Measurements from ENCODE around the gene ISM1. TPM values are rescaled to one million over a fixed set of nuclear protein-coding genes. Genes with fewer than 3 reads are reported as not detected.

Gene ISM1
- total and polyA plus RNA-seq, 2 of the 13 experiments (the other 11 are each of a cell fraction or from before 2014, with no cell fraction given), result 0.40 to 1.4 TPM

DNA sequence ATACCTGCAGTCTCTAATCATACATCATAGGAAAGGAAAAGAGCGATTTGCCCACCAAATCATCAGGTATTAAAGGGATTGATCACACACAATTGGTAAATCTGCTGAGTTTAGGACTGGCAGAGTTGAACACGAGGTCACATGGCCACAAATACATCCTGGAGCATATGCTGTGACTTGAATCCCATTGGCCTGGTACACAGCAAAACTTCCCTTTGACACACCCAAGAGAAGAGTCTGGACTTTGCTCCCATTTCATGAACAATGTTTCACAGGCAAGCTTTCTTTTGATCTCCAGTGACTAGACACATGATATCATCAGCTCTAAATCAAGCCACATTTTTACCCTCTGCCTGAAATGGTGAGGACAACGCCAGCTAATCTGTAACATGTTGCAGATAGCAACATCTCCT is 117.9 kb downstream of the ISM1 start (continued):
- TF ChIP-seq, protein P1, sequence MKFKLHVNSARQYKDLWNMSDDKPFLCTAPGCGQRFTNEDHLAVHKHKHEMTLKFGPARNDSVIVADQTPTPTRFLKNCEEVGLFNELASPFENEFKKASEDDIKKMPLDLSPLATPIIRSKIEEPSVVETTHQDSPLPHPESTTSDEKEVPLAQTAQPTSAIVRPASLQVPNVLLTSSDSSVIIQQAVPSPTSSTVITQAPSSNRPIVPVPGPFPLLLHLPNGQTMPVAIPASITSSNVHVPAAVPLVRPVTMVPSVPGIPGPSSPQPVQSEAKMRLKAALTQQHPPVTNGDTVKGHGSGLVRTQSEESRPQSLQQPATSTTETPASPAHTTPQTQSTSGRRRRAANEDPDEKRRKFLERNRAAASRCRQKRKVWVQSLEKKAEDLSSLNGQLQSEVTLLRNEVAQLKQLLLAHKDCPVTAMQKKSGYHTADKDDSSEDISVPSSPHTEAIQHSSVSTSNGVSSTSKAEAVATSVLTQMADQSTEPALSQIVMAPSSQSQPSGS (CRISPR knock-in tag; IDR thresholded peaks at IDR 0.05), result peak; percentile 89
- TF ChIP-seq, protein P2, sequence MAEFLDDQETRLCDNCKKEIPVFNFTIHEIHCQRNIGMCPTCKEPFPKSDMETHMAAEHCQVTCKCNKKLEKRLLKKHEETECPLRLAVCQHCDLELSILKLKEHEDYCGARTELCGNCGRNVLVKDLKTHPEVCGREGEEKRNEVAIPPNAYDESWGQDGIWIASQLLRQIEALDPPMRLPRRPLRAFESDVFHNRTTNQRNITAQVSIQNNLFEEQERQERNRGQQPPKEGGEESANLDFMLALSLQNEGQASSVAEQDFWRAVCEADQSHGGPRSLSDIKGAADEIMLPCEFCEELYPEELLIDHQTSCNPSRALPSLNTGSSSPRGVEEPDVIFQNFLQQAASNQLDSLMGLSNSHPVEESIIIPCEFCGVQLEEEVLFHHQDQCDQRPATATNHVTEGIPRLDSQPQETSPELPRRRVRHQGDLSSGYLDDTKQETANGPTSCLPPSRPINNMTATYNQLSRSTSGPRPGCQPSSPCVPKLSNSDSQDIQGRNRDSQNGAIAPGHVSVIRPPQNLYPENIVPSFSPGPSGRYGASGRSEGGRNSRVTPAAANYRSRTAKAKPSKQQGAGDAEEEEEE (CRISPR knock-in tag; IDR thresholded peaks at IDR 0.05; ENCODE audit: borderline replicate concordance), result no peak
- no peak for TF ChIP-seq ZSCAN25 (CRISPR knock-in tag; IDR thresholded peaks at IDR 0.05)
- no peak for TF ChIP-seq CCDC6 (CRISPR knock-in tag; IDR thresholded peaks at IDR 0.05)
- peak; percentile 84; the same call in 1 of the 2 replicates for TF ChIP-seq JUN (CRISPR knock-in tag; IDR thresholded peaks at IDR 0.05)
- TF ChIP-seq ZBTB7A (CRISPR knock-in tag; IDR thresholded peaks at IDR 0.05), result no peak
- peak; percentile 99 for TF ChIP-seq ZNF549 (CRISPR knock-in tag; IDR thresholded peaks at IDR 0.05)
- peak; percentile 88 for TF ChIP-seq FOXA3 (CRISPR knock-in tag; IDR thresholded peaks at IDR 0.05)
- TF ChIP-seq SSRP1 (CRISPR knock-in tag; IDR thresholded peaks at IDR 0.05), result 0 out of 2 replicates have a peak, but pooled peaks have one; percentile 17
- TF ChIP-seq PPARG (CRISPR knock-in tag; conservative IDR thresholded peaks at IDR 0.05), result peak; percentile 85
- TF ChIP-seq, protein P3, sequence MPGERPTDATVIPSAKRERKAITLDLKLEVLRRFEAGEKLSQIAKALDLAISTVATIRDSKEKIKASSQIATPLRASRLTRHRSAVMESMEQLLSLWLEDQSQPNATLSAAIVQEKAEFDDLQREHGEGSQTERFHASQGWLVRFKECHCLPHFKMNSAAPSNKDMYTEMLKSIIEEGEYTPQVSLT (CRISPR knock-in tag; IDR thresholded peaks at IDR 0.05; ENCODE audit: borderline replicate concordance, low read depth), result no peak
- TF ChIP-seq NKX3-1 (CRISPR knock-in tag; IDR thresholded peaks at IDR 0.05), result 0 out of 2 replicates have a peak, but pooled peaks have one; percentile 72
- TF ChIP-seq, protein P4, sequence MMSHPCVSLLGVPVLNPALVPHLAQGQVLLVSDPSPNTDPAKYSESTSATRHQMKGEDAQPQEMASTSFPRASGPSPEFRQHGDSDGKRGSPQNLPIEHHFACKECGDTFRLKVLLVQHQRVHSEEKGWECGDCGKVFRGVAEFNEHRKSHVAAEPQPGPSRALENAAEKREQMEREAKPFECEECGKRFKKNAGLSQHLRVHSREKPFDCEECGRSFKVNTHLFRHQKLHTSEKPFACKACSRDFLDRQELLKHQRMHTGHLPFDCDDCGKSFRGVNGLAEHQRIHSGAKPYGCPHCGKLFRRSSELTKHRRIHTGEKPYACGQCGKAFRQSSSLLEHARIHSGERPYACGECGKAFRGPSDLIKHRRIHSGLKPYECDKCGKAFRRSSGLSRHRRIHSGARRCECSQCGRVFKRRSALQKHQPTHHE (CRISPR knock-in tag; IDR thresholded peaks at IDR 0.05; ENCODE audit: borderline replicate concordance), result 0 out of 2 replicates have a peak, but pooled peaks have one; percentile 49
- TF ChIP-seq NFIB (CRISPR knock-in tag; IDR thresholded peaks at IDR 0.05; ENCODE audit: borderline replicate concordance), result no peak
- TF ChIP-seq, protein P5, sequence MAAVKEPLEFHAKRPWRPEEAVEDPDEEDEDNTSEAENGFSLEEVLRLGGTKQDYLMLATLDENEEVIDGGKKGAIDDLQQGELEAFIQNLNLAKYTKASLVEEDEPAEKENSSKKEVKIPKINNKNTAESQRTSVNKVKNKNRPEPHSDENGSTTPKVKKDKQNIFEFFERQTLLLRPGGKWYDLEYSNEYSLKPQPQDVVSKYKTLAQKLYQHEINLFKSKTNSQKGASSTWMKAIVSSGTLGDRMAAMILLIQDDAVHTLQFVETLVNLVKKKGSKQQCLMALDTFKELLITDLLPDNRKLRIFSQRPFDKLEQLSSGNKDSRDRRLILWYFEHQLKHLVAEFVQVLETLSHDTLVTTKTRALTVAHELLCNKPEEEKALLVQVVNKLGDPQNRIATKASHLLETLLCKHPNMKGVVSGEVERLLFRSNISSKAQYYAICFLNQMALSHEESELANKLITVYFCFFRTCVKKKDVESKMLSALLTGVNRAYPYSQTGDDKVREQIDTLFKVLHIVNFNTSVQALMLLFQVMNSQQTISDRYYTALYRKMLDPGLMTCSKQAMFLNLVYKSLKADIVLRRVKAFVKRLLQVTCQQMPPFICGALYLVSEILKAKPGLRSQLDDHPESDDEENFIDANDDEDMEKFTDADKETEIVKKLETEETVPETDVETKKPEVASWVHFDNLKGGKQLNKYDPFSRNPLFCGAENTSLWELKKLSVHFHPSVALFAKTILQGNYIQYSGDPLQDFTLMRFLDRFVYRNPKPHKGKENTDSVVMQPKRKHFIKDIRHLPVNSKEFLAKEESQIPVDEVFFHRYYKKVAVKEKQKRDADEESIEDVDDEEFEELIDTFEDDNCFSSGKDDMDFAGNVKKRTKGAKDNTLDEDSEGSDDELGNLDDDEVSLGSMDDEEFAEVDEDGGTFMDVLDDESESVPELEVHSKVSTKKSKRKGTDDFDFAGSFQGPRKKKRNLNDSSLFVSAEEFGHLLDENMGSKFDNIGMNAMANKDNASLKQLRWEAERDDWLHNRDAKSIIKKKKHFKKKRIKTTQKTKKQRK (IDR thresholded peaks at IDR 0.05; ENCODE audit: low read length), result 0 out of 2 replicates have a peak, but pooled peaks have one; percentile 29
- no peak for TF ChIP-seq MTA3 (CRISPR knock-in tag; IDR thresholded peaks at IDR 0.05)
- TF ChIP-seq, protein P6, sequence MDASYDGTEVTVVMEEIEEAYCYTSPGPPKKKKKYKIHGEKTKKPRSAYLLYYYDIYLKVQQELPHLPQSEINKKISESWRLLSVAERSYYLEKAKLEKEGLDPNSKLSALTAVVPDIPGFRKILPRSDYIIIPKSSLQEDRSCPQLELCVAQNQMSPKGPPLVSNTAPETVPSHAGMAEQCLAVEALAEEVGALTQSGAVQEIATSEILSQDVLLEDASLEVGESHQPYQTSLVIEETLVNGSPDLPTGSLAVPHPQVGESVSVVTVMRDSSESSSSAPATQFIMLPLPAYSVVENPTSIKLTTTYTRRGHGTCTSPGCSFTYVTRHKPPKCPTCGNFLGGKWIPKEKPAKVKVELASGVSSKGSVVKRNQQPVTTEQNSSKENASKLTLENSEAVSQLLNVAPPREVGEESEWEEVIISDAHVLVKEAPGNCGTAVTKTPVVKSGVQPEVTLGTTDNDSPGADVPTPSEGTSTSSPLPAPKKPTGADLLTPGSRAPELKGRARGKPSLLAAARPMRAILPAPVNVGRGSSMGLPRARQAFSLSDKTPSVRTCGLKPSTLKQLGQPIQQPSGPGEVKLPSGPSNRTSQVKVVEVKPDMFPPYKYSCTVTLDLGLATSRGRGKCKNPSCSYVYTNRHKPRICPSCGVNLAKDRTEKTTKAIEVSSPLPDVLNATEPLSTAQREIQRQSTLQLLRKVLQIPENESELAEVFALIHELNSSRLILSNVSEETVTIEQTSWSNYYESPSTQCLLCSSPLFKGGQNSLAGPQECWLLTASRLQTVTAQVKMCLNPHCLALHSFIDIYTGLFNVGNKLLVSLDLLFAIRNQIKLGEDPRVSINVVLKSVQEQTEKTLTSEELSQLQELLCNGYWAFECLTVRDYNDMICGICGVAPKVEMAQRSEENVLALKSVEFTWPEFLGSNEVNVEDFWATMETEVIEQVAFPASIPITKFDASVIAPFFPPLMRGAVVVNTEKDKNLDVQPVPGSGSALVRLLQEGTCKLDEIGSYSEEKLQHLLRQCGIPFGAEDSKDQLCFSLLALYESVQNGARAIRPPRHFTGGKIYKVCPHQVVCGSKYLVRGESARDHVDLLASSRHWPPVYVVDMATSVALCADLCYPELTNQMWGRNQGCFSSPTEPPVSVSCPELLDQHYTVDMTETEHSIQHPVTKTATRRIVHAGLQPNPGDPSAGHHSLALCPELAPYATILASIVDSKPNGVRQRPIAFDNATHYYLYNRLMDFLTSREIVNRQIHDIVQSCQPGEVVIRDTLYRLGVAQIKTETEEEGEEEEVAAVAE (CRISPR knock-in tag; IDR thresholded peaks at IDR 0.05; ENCODE audit: borderline replicate concordance), result peak; percentile 86; the same call in 1 of the 2 replicates
- TF ChIP-seq NFATC3 (CRISPR knock-in tag; IDR thresholded peaks at IDR 0.05), result no peak

Measured in HepG2 (cell line).